ENCODE results near the gene RAD51AP1. TPM values are rescaled to one million over a fixed set of nuclear protein-coding genes. Genes with fewer than 3 reads are reported as not detected.

Gene RAD51AP1
- total RNA-seq, 4 donors from 2014 or later: 0.61 to 2.7 (median 1.5) TPM

GRCh38 chr12:4555804-4556203 lies 17.1 kb downstream of the RAD51AP1 start:
- TF ChIP-seq POLR2A (IDR thresholded peaks at IDR 0.05) (no peak), CTCF (IDR thresholded peaks at IDR 0.05) (no peak)
- intact Hi-C loops (cut with DNase I; ENCODE audit: low total_unique reads): no loop called here

GRCh38 chr12:4556735-4557530 lies 18.2 kb downstream of the RAD51AP1 start:
- 93 to 95% methylated on average over 2 of the region's 2 CpGs for WGBS, 2 donors
- DNase-seq (ENCODE audit: low spot score in 2 of 2): no peak
- intact Hi-C loops (cut with DNase I; ENCODE audit: low total_unique reads): no loop called here
- no peak overlapping the region for H3K4me3 ChIP-seq (ENCODE audit: low read depth, poor library complexity, severe bottlenecking)
- TF ChIP-seq CTCF (IDR thresholded peaks at IDR 0.05) (no peak), POLR2A (IDR thresholded peaks at IDR 0.05) (no peak)

More at GRCh38 chr12:4555804-4556203, 17.1 kb downstream of the RAD51AP1 start:
- no peak overlapping the region for H3K4me3 ChIP-seq (ENCODE audit: low read depth, poor library complexity, severe bottlenecking)
- WGBS, 2 donors: 87 to 96% methylated on average over 2 of the region's 2 CpGs
- DNase-seq (ENCODE audit: low spot score in 2 of 2): no peak

GRCh38 chr12:4557586-4557985 lies 18.9 kb downstream of the RAD51AP1 start:
- no peak overlapping the region for H3K4me3 ChIP-seq (ENCODE audit: low read depth, poor library complexity, severe bottlenecking)
- no peak for DNase-seq (ENCODE audit: low spot score in 2 of 2)
- intact Hi-C loops (cut with DNase I; ENCODE audit: low total_unique reads): no loop called here
- 87 to 89% methylated on average over 5 of the region's 5 CpGs for WGBS, 2 donors
- TF ChIP-seq POLR2A (IDR thresholded peaks at IDR 0.05) (no peak), CTCF (IDR thresholded peaks at IDR 0.05) (no peak)

- H3K4me3 ChIP-seq (ENCODE audit: low read depth, poor library complexity, severe bottlenecking): no peak overlapping the region
- intact Hi-C loops (cut with DNase I; ENCODE audit: low total_unique reads): no loop called here
- DNase-seq (ENCODE audit: low spot score in 2 of 2): no peak
- WGBS, 2 donors: 97 to 98% methylated on average over 2 of the region's 2 CpGs
- TF ChIP-seq POLR2A (IDR thresholded peaks at IDR 0.05) (no peak), CTCF (IDR thresholded peaks at IDR 0.05) (no peak)
Measured at GRCh38 chr12:4558171-4558570, 19.5 kb downstream of the RAD51AP1 start.

GRCh38 chr12:4562034-4562657 lies 23.5 kb downstream of the RAD51AP1 start, which contains the start of gene DYRK4:
TSS of gene DYRK4 (plus strand) at chr12:4562208. CDS start at chr12:4562246, 38 bp downstream.
- TF ChIP-seq CTCF (IDR thresholded peaks at IDR 0.05): no peak
- no peak for TF ChIP-seq POLR2A (IDR thresholded peaks at IDR 0.05)
- intact Hi-C loops (cut with DNase I; ENCODE audit: low total_unique reads): no loop called here
- WGBS, 2 donors: 11 to 13% methylated on average over 42 to 44 of the region's 44 CpGs
- no peak within 1 kb of the TSS for H3K4me3 ChIP-seq (ENCODE audit: low read depth, poor library complexity, severe bottlenecking)
- peak; percentile 56 to 91 for DNase-seq (ENCODE audit: low spot score in 2 of 2)

Data from lower leg skin (tissue), 4 donors.